Panc1 (cell line): ENCODE measurements around the gene SLC30A5. TPM values are rescaled to one million over a fixed set of nuclear protein-coding genes. Genes with fewer than 3 reads are reported as not detected.

Source experiments
- ATAC-seq: fragments of 200-7000 bp; cut with Tn5 transposase; 2 replicates; pipeline ENCODE4 v1.9.1; 2020; ENCODE audit warnings: mild to moderate bottlenecking, moderate library complexity
- BruUV-seq: library from RNA; stranded (reverse); fragments of 400-500 nt; replicated peaks from 2 replicates; lab custom pipeline; 2021; lab: Mats Ljungman, UMichigan
- CTCF ChIA-PET: fragments of 300-600 bp; sonication (Branson Sonifier 250); formaldehyde crosslinking; loops from one replicate; lab custom pipeline; 2022; ENCODE audit warnings: antibody characterized with exemption; lab: Charles Lee
- POLR2A ChIA-PET: fragments of 300-600 bp; sonication (Branson Sonifier 250); formaldehyde crosslinking; loops from one replicate; lab custom pipeline; 2022; ENCODE audit warnings: antibody characterized with exemption; lab: Charles Lee
- DNase-seq: peaks from one replicate; pipeline ENCODE4 v3.0.0-alpha.2; 2010; ENCODE audit warnings: low read depth, low spot score
- H3K27ac ChIP-seq: 2 replicates; pipeline ENCODE4 v1.5.1; 2011; ENCODE audit warnings: mild to moderate bottlenecking, low read length, inconsistent platforms
- H3K27me3 ChIP-seq: fragments of 200-500 bp; sonication (Bioruptor generic); 2 replicates; pipeline ENCODE4 v1.6.0; 2014; ENCODE audit warnings: low read length, inconsistent platforms; ENCODE audit not compliant: control insufficient read depth, insufficient read depth
- H3K36me3 ChIP-seq: fragments of 200-500 bp; sonication (Bioruptor generic); 2 replicates; pipeline ENCODE4 v1.5.1; 2014; ENCODE audit warnings: inconsistent platforms, mild to moderate bottlenecking, low read length, moderate library complexity; ENCODE audit not compliant: control insufficient read depth, insufficient read depth
- H3K4me1 ChIP-seq: 2 replicates; pipeline ENCODE4 v1.5.1; 2011; ENCODE audit warnings: inconsistent platforms, mild to moderate bottlenecking, low read length, moderate library complexity; ENCODE audit not compliant: control insufficient read depth, insufficient read depth
- H3K4me3 ChIP-seq, 2 experiments: 2 replicates each; pipeline ENCODE4 v1.5.1; 2011 to 2012; ENCODE audit warnings: low read depth in 2 of 2, low read length in 2 of 2, mild to moderate bottlenecking in 2 of 2, inconsistent platforms in 1 of 2, moderate library complexity in 1 of 2
- H3K9me3 ChIP-seq: fragments of 200-500 bp; sonication (Bioruptor generic); 2 replicates; pipeline ENCODE4 v1.5.1; 2014; ENCODE audit warnings: low read depth, mild to moderate bottlenecking, inconsistent platforms, low read length, moderate library complexity; ENCODE audit not compliant: control insufficient read depth, insufficient read depth
- POLR2AphosphoS5 ChIP-seq: IDR thresholded peaks from 2 replicates; pipeline ENCODE4 v1.6.1; 2012; ENCODE audit warnings: mild to moderate bottlenecking, low read depth, low read length, moderate library complexity
- REST ChIP-seq, 2 experiments: IDR thresholded peaks; 2 replicates each; pipeline ENCODE4 v1.6.1; 2011 to 2012; ENCODE audit warnings: low read depth in 2 of 2, control low read depth in 1 of 2, low read length in 1 of 2, mild to moderate bottlenecking in 1 of 2, moderate library complexity in 1 of 2; ENCODE audit not compliant: insufficient read depth in 1 of 2
- SIN3A ChIP-seq: IDR thresholded peaks from 2 replicates; pipeline ENCODE4 v1.6.1; 2012; ENCODE audit warnings: low read depth, mild to moderate bottlenecking, low read length, moderate library complexity, borderline replicate concordance; ENCODE audit not compliant: insufficient read depth
- TCF7L2 ChIP-seq: IDR thresholded peaks from 2 replicates; pipeline ENCODE4 v1.6.1; 2011; ENCODE audit warnings: mild to moderate bottlenecking, low read depth, low read length, inconsistent platforms
- in situ Hi-C: cut with HindIII; loops from 2 replicates; pipeline ENCODE4 v1.10.0; 2016; ENCODE audit warnings: low sequenced_read_pairs, low pct_unique_long_range_greater_than_20kb
- intact Hi-C: fragments of 100-400 bp; cut with micrococcal nuclease; formaldehyde crosslinking; loops from one replicate; pipeline ENCODE4 v1.10.0; 2022; ENCODE audit not compliant: unreplicated experiment
- total RNA-seq: library from RNA; stranded (reverse); gene quantifications from one replicate; pipeline ENCODE4 v1.2.1, GENCODE V29; 2021; ENCODE audit not compliant: unreplicated experiment
- TF ChIP-seq, protein P1 (sequence below): fragments of 450-650 bp; IDR thresholded peaks from 2 replicates; pipeline ENCODE4 v1.5.1; 2017; ENCODE audit warnings: mild to moderate bottlenecking

The SLC30A5 gene
- total RNA-seq, 1 experiment from 2014 or later: 61.3 TPM

DNA sequence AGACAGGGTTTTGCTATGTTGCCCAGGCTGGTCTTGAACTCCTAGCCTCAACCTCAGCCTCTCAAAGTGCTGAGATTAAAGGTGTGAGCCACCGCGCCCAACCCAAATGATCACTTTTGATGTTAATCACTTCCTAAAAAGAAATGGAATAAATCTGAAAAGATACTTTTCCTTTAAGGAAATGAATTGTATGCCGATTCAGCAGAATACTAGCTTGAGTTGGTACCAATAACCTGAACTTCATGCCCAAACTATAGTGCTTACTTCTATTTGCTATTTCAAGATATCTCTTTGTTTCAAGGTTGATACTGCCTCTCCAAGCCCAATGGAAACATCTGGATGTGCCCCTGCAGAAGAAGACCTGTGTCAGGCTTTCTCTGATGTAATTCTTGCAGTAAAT, 77.2 kb downstream of the SLC30A5 start:
- BruUV-seq: no TSS peak
- TF ChIP-seq TCF7L2 (no peak), SIN3A (no peak), POLR2AphosphoS5 (no peak), REST (IDR thresholded peaks at IDR 0.05; ENCODE audit: insufficient read depth in 1 of 2, low read depth in 2 of 2, low read length in 1 of 2) (no peak)
- TF ChIP-seq, protein P1, sequence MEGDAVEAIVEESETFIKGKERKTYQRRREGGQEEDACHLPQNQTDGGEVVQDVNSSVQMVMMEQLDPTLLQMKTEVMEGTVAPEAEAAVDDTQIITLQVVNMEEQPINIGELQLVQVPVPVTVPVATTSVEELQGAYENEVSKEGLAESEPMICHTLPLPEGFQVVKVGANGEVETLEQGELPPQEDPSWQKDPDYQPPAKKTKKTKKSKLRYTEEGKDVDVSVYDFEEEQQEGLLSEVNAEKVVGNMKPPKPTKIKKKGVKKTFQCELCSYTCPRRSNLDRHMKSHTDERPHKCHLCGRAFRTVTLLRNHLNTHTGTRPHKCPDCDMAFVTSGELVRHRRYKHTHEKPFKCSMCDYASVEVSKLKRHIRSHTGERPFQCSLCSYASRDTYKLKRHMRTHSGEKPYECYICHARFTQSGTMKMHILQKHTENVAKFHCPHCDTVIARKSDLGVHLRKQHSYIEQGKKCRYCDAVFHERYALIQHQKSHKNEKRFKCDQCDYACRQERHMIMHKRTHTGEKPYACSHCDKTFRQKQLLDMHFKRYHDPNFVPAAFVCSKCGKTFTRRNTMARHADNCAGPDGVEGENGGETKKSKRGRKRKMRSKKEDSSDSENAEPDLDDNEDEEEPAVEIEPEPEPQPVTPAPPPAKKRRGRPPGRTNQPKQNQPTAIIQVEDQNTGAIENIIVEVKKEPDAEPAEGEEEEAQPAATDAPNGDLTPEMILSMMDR: no peak
- ATAC-seq: no peak
- intact Hi-C loops: no loop called here
- POLR2A ChIA-PET: no interaction called here
- in situ Hi-C loops: no loop called here
- H3K4me3 ChIP-seq: no peak overlapping the region
- H3K27ac ChIP-seq: no peak overlapping the region
- no peaks in the 10 kb centered on the region for H3K9me3 ChIP-seq
- no peak for DNase-seq
- H3K36me3 ChIP-seq: peaks cover 58% of the 10 kb centered on the region
- peaks cover 19% of the 10 kb centered on the region for H3K4me1 ChIP-seq
- H3K27me3 ChIP-seq: no peaks in the 10 kb centered on the region
- CTCF ChIA-PET: no interaction called here

Other genes starting within 250 kb of the SLC30A5 start
- gene CCNB1, start 73.1 kb downstream of the SLC30A5 start, total RNA-seq: 262 TPM
- gene CENPH, start 95.6 kb downstream of the SLC30A5 start, total RNA-seq: 35.6 TPM
- 44.4 TPM for gene CDK7, start 140.9 kb downstream of the SLC30A5 start, total RNA-seq
- 10.4 TPM for gene CCDC125, start 238.8 kb downstream of the SLC30A5 start, total RNA-seq